NB4 (cell line): ENCODE results near the gene TRIP4.

Experiments used
- DNase-seq: peaks from one replicate; pipeline ENCODE4 v3.0.0; 2010; ENCODE audit warnings: low read depth
- H3K4me3 ChIP-seq: one replicate; pipeline ENCODE4 v1.5.1; 2011; ENCODE audit warnings: mild to moderate bottlenecking, low read depth, low read length, moderate library complexity
- MAX ChIP-seq: IDR thresholded peaks from 2 replicates; pipeline ENCODE4 v1.6.1; 2011; ENCODE audit warnings: low read depth, low read length
- MYC ChIP-seq: IDR thresholded peaks from 2 replicates; pipeline ENCODE4 v1.6.1; 2011; ENCODE audit warnings: low read depth, low read length
- POLR2A ChIP-seq: IDR thresholded peaks from 2 replicates; pipeline ENCODE4 v1.6.1; 2011; ENCODE audit warnings: mild to moderate bottlenecking; ENCODE audit not compliant: insufficient read length; ENCODE audit errors: extremely low read depth
- TF ChIP-seq, protein P1 (sequence below): IDR thresholded peaks from one replicate; pipeline ENCODE4 v1.5.1; 2012; ENCODE audit warnings: low read depth, low read length

Gene TRIP4

GRCh38 chr15:64454282-64454681, 66.6 kb downstream of the TRIP4 start:
- no peak for DNase-seq
- TF ChIP-seq POLR2A: no peak
- H3K4me3 ChIP-seq: no peak overlapping the region

DNA sequence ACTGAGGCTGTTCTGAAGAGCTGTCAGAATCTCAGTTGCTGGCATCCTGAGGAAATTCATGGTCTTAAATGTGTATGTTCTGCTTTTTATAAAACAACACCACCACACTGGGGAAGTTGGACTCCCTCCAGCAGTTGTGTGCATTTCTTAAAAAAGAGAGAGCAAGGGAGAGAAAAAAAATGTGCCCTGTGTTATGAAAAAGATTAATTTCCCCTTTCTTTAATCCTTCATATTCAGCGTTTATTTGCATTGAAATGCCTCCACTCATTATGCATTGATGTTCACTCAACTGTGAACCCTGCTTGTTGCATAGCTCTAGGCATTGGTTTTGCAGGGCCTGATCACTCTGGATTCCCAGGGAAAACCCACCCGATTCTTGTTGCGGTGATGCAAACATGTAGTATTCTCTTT, 68.3 kb downstream of the TRIP4 start:
- TF ChIP-seq POLR2A: no peak
- TF ChIP-seq MYC: no peak
- TF ChIP-seq MAX: no peak
- TF ChIP-seq, protein P1, sequence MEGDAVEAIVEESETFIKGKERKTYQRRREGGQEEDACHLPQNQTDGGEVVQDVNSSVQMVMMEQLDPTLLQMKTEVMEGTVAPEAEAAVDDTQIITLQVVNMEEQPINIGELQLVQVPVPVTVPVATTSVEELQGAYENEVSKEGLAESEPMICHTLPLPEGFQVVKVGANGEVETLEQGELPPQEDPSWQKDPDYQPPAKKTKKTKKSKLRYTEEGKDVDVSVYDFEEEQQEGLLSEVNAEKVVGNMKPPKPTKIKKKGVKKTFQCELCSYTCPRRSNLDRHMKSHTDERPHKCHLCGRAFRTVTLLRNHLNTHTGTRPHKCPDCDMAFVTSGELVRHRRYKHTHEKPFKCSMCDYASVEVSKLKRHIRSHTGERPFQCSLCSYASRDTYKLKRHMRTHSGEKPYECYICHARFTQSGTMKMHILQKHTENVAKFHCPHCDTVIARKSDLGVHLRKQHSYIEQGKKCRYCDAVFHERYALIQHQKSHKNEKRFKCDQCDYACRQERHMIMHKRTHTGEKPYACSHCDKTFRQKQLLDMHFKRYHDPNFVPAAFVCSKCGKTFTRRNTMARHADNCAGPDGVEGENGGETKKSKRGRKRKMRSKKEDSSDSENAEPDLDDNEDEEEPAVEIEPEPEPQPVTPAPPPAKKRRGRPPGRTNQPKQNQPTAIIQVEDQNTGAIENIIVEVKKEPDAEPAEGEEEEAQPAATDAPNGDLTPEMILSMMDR: no peak
- DNase-seq: peak; percentile 81
- no peak overlapping the region for H3K4me3 ChIP-seq

- DNase-seq: peak; percentile 85
- no peak overlapping the region for H3K4me3 ChIP-seq
- TF ChIP-seq, protein P1: no peak
- TF ChIP-seq MYC (no peak), MAX (peak; percentile 23; the same call in 1 of the 2 replicates), POLR2A (no peak)
Observed at GRCh38 chr15:64456634-64457108, 69.0 kb downstream of the TRIP4 start.

DNA sequence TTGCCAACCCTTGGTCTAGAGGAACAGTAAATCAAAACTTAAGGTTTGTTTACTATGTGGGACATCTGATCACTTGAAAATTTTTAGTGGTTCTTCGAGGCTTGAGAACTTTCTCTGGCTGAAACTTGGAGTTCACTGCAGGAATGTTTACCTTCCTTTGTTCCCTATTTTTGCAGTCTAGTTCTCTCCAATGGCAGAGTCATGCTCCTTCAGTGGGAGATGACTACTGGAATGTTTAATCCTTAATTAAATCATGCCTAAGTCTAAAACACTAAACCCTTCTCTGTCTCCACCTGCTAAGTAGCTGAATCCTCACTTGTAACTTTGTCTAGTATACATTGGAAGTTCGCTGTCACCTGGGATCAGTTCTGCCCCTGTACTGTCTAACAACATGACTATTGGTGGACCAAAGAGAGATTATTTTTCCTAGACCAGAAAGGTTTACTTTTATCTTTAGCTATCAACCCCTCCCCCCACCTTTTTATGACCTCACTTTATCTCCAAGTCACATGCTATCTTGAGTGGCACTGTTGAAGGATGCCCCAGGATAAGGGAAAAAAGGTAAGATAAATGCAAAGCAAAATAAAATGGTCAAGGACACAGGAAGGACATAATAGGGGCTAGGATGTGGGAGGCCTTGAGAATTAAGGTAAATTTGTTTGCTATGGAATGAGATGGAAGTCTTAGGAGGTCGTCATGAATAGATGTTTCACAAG, 71.6 kb downstream of the TRIP4 start:
- DNase-seq: no peak
- TF ChIP-seq MYC (no peak), POLR2A (no peak), MAX (no peak)
- TF ChIP-seq, protein P1: no peak
- H3K4me3 ChIP-seq: no peak overlapping the region

DNA sequence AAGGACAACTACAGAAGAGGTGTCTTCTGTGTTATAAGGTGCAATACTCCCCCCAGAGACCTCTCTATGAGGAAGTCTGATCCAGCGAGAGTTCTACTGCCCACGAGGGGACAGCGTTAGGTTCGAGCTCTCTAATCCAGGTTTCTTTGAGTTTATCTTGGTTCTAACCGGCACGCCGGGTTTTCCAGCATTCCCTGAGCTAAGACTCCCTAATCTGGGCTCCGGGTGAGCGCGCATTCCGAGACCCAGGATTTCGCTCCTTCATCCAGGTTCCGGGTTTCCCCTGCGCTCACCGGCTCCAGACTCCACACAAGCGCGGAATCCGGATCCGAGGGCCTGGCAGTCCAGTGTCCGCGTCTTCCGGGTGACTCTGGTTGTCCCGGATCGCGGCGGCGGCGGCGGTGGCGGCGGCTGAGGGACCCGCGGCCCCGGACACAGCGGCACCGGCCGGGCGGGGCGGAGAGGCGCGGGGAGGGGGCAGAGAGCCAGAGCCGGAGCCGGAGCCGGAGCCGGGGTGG, 72.6 kb downstream of the TRIP4 start, which contains the start of gene ZNF609:
Gene ZNF609, plus strand, starts transcription at position 373 of the 518 bp plus-strand sequence. CDS start 38,842 bp downstream, outside the sequence.
- TF ChIP-seq MYC (peak; percentile 63), POLR2A (peak; percentile 47), MAX (no peak; the same call in 1 of the 2 replicates)
- TF ChIP-seq, protein P1: no peak
- H3K4me3 ChIP-seq: peak within 1 kb of the TSS; percentile 80
- DNase-seq: peak; percentile 92
